GM19193 (cell line): ENCODE measurements around the gene SLC38A8.

Experiments
- POLR2A ChIP-seq: IDR thresholded peaks from 4 replicates; pipeline ENCODE4 v1.6.1; 2011; ENCODE audit not compliant: insufficient read depth, insufficient read length; ENCODE audit errors: extremely low read depth

The SLC38A8 gene

GRCh38 chr16:84013787-84014569 lies 28.6 kb downstream of the SLC38A8 start:
- no peak for TF ChIP-seq POLR2A

DNA sequence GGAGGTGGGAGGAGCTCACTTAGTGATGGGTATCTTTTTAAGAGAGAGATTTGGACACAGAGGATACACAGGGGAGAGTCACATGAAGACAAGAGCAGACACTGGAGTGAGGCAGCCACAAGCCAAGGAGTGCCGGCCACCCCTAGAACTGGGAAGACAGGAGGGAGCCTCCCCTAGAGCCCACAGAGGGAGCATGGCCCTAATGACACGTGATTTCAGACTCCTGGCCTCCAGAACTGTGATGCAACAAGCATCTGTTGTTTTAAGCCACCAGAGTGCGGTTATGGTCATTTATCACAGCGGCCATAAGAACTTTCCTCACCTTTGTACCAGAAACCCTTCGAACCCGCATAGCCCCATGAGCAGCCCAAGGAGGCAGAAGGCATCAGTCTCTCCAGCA lies 33.3 kb downstream of the SLC38A8 start:
- no peak for TF ChIP-seq POLR2A

GRCh38 chr16:84007965-84008364 lies 34.6 kb downstream of the SLC38A8 start:
- TF ChIP-seq POLR2A = no peak

- TF ChIP-seq POLR2A = no peak
These were observed 35.1 kb downstream of the SLC38A8 start for GRCh38 chr16:84007520-84007919.

GRCh38 chr16:84005391-84005790 lies 37.2 kb downstream of the SLC38A8 start:
- no peak for TF ChIP-seq POLR2A

GRCh38 chr16:84004442-84004841 lies 38.2 kb downstream of the SLC38A8 start:
- TF ChIP-seq POLR2A = no peak

DNA sequence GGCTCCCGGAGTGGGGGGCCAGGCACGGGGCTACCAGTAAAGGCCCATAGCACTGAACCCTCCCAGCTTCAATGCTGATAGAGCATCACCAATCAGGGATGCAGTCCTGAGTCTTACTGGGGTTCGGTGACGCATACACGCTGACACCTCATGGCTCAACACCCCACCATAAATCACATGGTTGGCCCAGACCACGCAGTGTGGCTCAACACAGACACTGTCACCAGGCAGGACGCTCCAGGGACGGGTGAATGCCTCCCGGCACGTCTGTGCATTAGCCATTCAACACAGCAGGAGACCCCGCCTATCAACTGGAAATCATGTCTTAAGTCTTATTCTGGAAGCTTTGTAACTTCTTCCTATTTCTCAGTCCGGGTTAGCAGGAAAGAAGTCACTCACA lies 39.6 kb downstream of the SLC38A8 start:
- no peak for TF ChIP-seq POLR2A

GRCh38 chr16:84001726-84002125 lies 40.9 kb downstream of the SLC38A8 start:
- no peak for TF ChIP-seq POLR2A

DNA sequence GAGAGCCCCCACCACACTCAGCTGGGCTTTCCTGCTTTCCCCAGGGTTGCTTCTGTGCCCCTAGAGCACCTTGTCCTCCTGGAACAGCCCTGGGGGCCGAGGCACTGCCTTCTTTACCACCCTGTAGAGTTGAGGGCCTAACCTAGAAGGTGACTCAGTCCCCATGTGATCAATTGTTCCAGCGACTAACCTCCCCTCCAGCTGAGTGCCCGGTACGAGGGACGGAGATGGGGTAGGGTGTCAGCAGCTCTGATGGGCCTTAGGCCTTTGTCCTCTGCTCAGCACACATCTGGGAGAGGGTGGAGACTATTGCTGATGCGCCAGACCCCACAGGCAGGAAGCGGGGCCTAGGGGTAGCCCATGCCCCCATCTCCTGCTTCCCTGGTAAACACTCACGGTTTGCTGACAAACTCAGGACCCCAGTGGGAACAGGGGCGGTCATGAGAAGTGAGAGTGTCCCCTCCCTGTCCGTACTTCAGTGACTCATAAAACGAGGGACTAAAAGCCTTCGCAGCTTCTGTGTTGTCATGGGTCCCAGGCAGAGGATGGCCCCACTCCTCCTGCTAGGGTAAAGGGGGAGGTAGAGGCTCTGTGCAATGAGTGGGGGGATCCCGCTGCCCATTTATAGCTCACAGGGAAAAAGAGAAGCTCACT lies 41.5 kb downstream of the SLC38A8 start:
- no peak for TF ChIP-seq POLR2A

DNA sequence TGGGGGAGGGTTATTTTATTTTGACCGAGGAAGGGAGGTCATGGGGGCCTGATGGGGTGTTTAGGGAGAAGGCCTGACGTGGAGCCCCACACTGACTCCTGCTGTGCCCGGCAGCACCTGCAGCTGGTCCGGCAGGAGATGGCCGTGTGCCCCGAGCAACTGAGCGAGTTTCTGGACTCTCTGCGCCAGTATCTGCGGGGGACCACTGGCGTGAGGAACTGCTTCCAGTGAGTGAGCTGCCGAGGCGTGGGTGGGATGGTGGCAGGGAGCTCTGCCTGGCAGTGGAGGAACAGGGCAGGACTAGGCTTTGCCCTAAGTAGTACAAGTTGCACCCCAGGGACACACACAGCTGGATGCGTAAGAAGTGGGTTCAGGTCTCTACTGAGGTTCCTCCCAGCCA lies 44.5 kb downstream of the SLC38A8 start:
- TF ChIP-seq POLR2A = no peak

GRCh38 chr16:83996481-83997252 lies 45.9 kb downstream of the SLC38A8 start:
- no peak for TF ChIP-seq POLR2A

DNA sequence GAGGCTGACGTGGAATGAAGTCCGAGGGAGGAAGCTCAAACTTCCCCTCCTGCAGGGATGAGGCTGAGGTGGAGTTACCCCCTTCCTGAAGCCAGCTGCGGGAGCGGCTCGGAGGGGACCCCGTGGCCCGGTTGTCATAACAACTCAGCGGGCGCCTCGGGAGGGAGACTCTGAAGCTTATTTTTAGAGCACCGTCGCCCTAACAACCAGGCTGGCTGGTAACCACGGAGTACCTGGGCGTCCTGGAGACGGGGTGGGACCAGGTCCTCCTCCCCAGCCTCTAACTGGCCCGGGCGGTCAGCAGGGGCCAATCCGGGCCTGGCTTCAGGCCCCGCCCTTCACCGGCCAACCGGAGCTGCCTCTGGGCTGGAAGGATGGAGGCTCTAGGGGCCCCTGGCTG lies 46.8 kb downstream of the SLC38A8 start:
- TF ChIP-seq POLR2A = no peak

- no peak for TF ChIP-seq POLR2A
These were observed 47.9 kb downstream of the SLC38A8 start for GRCh38 chr16:83994703-83995102.

DNA sequence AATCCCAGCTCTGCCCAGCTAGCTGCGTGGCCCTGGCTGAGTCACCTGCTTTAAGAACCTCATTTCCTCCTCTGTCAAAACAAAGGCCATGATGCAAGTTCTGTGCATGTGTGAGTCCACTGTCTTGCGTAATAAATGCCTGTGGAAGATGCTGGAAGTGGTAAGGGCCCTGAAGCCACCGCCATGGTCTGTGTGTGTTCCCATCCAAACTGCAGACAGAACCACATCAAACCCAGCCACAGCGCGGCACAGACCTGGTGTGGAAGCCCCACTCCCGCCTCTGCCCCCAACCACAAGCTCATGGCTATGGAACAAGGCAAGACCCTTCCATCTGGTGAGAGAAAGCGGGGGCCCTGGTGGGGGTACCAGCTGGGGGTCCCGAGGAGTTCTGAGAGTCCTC lies 48.5 kb downstream of the SLC38A8 start:
- no peak for TF ChIP-seq POLR2A

DNA sequence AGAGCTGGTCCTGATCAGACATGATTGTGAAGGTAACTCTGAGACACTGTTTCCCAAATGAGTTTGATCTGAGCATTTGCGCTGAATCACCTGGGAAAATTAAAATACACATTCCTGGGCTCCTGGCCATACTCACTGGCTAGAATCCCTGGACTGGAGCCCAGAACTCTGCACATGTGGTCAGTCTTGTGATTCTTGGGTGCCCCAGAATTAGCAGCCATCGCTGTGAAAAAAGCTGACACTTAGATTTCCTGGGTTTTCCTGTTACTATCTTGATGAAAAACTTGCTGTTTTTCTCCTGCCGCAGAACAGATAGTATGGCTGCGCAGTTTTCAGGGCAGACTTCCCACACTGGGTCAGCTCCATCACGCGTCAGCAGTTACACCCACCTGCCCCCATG lies 50.0 kb downstream of the SLC38A8 start:
- TF ChIP-seq POLR2A = no peak
